GM23338 (cell line): Measurements from ENCODE around the gene PACSIN3.

Experiments
- CREB1 ChIP-seq: fragments of 250-450 bp; sonication (Bioruptor Pico); IDR thresholded peaks from 2 replicates; pipeline ENCODE4 v1.5.0; 2020; ENCODE audit warnings: low read depth, mild to moderate bottlenecking, moderate library complexity
- ETS1 ChIP-seq: IDR thresholded peaks from 2 replicates; pipeline ENCODE4 v1.6.1; 2016; ENCODE audit warnings: antibody characterized with exemption
- EZH2 ChIP-seq: fragments of 200-600 bp; sonication (generic); IDR thresholded peaks from one replicate; pipeline ENCODE4 v1.8.0; 2017; ENCODE audit warnings: antibody characterized with exemption, mild to moderate bottlenecking, low read depth; ENCODE audit not compliant: unreplicated experiment
- EZH2phosphoT487 ChIP-seq: fragments of 200-600 bp; sonication (generic); IDR thresholded peaks from one replicate; pipeline ENCODE4 v1.8.1; 2018; ENCODE audit warnings: antibody characterized with exemption; ENCODE audit not compliant: unreplicated experiment
- NANOG ChIP-seq: IDR thresholded peaks from 2 replicates; pipeline ENCODE4 v1.6.1; 2016; ENCODE audit warnings: antibody characterized with exemption, borderline replicate concordance
- POLR2AphosphoS5 ChIP-seq: IDR thresholded peaks from 2 replicates; pipeline ENCODE4 v1.6.1; 2016; ENCODE audit warnings: antibody characterized with exemption, low read depth
- REST ChIP-seq: IDR thresholded peaks from one replicate; pipeline ENCODE4 v1.6.1; 2018; ENCODE audit warnings: antibody characterized with exemption; ENCODE audit not compliant: unreplicated experiment
- ZNF331 ChIP-seq: fragments of 250-450 bp; sonication (Bioruptor Pico); IDR thresholded peaks from 2 replicates; pipeline ENCODE4 v1.5.0; 2020; ENCODE audit warnings: low read depth, mild to moderate bottlenecking, moderate library complexity
- TF ChIP-seq, protein P1 (sequence below), 2 experiments: fragments of 200-600 bp in 1 of 2; sonication (generic) in 1 of 2; conservative IDR thresholded peaks; 2 replicates each; pipeline versions ENCODE4 v1.5.1 to v1.6.1; 2016 to 2017; ENCODE audit warnings: antibody characterized with exemption in 2 of 2, low read depth in 2 of 2, mild to moderate bottlenecking in 2 of 2, moderate library complexity in 1 of 2

- TF ChIP-seq, protein P1, sequence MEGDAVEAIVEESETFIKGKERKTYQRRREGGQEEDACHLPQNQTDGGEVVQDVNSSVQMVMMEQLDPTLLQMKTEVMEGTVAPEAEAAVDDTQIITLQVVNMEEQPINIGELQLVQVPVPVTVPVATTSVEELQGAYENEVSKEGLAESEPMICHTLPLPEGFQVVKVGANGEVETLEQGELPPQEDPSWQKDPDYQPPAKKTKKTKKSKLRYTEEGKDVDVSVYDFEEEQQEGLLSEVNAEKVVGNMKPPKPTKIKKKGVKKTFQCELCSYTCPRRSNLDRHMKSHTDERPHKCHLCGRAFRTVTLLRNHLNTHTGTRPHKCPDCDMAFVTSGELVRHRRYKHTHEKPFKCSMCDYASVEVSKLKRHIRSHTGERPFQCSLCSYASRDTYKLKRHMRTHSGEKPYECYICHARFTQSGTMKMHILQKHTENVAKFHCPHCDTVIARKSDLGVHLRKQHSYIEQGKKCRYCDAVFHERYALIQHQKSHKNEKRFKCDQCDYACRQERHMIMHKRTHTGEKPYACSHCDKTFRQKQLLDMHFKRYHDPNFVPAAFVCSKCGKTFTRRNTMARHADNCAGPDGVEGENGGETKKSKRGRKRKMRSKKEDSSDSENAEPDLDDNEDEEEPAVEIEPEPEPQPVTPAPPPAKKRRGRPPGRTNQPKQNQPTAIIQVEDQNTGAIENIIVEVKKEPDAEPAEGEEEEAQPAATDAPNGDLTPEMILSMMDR (conservative IDR thresholded peaks at IDR 0.05; ENCODE audit: low read depth in 2 of 2), result no peak
- TF ChIP-seq EZH2phosphoT487 (no peak), ZNF331 (no peak), POLR2AphosphoS5 (no peak), EZH2 (no peak), REST (no peak), CREB1 (CRISPR knock-in tag) (no peak), ETS1 (no peak), NANOG (no peak)
Observed at GRCh38 chr11:47208628-47209027, 22.4 kb upstream of the PACSIN3 start.
